ENCODE data around the gene PCNA. TPM values are rescaled to one million over a fixed set of nuclear protein-coding genes. Genes with fewer than 3 reads are reported as not detected.

Gene PCNA
- total and polyA plus RNA-seq, 10 donors, result 39.6 to 106 (median 52.0) TPM

GRCh38 chr20:5146099-5146668 is 26.4 kb upstream of the PCNA start:
- intact Hi-C loops (cut with DNase I; ENCODE audit: low total_unique reads), result no loop called here
- Histone ChIP-seq H3K9me3 (no peaks in the 10 kb centered on the region), H3K27me3 (replicated peaks in 1 of 7) (no peaks in the 10 kb centered on the region), H3K27ac (peak overlapping the region in 6 of 8 donors; percentile 17 to 88 (median 60)), H3K4me3 (peak overlapping the region in 1 of 8 donors; percentile 24), H3K4me1 (peaks cover 17 to 100% (median 68%) of the 10 kb centered on the region in 6 donors), H3K36me3 (no peaks in the 10 kb centered on the region)
- TF ChIP-seq POLR2A (IDR thresholded peaks at IDR 0.05) (no peak), CTCF (IDR thresholded peaks at IDR 0.05 in 8 of 11, conservative IDR thresholded peaks at IDR 0.05 in 3 of 11) (no peak), POLR2AphosphoS5 (IDR thresholded peaks at IDR 0.05) (no peak)
- DNase-seq, result no peak
- 56 to 81% (median 70%) methylated on average over 6 of the region's 6 CpGs for WGBS, 5 donors

- DNase-seq, result no peak
- intact Hi-C loops (cut with DNase I; ENCODE audit: low total_unique reads), result no loop called here
- no peaks in the 10 kb centered on the region for H3K36me3 ChIP-seq
- 59 to 79% (median 67%) methylated on average over 5 of the region's 5 CpGs for WGBS, 5 donors
- no peak for TF ChIP-seq CTCF (IDR thresholded peaks at IDR 0.05 in 8 of 11, conservative IDR thresholded peaks at IDR 0.05 in 3 of 11)
- TF ChIP-seq POLR2AphosphoS5 (IDR thresholded peaks at IDR 0.05), result no peak
- TF ChIP-seq POLR2A (IDR thresholded peaks at IDR 0.05), result no peak
- peak overlapping the region in 1 of 8 donors; percentile 24 for H3K4me3 ChIP-seq
- peak overlapping the region in 5 of 8 donors; percentile 44 to 88 (median 75) for H3K27ac ChIP-seq
- no peaks in the 10 kb centered on the region for H3K9me3 ChIP-seq
- H3K27me3 ChIP-seq (replicated peaks in 1 of 7), result no peaks in the 10 kb centered on the region
- H3K4me1 ChIP-seq, result peaks cover 17 to 100% (median 72%) of the 10 kb centered on the region in 6 donors
Observed at GRCh38 chr20:5145365-5146098, 25.8 kb upstream of the PCNA start.

GRCh38 chr20:5143851-5144250 is 24.1 kb upstream of the PCNA start:
- Histone ChIP-seq H3K9me3 (no peaks in the 10 kb centered on the region), H3K4me1 (peaks cover 17 to 91% (median 65%) of the 10 kb centered on the region in 6 donors), H3K4me3 (no peak overlapping the region), H3K27ac (peak overlapping the region in 6 of 8 donors; percentile 35 to 88 (median 61)), H3K36me3 (peaks cover 0 to 3% (median 0%) of the 10 kb centered on the region in 6 donors), H3K27me3 (replicated peaks in 1 of 7) (no peaks in the 10 kb centered on the region)
- no peak for DNase-seq
- WGBS, 5 donors, result 89 to 94% (median 90%) methylated on average over 5 of the region's 5 CpGs
- intact Hi-C loops (cut with DNase I; ENCODE audit: low total_unique reads), result no loop called here
- TF ChIP-seq CTCF (IDR thresholded peaks at IDR 0.05 in 8 of 11, conservative IDR thresholded peaks at IDR 0.05 in 3 of 11) (no peak), POLR2AphosphoS5 (IDR thresholded peaks at IDR 0.05) (no peak), POLR2A (IDR thresholded peaks at IDR 0.05) (no peak)

GRCh38 chr20:5141615-5142014 is 21.9 kb upstream of the PCNA start:
- Histone ChIP-seq H3K27me3 (replicated peaks in 1 of 7) (no peaks in the 10 kb centered on the region), H3K9me3 (no peaks in the 10 kb centered on the region), H3K36me3 (peaks cover 0 to 10% (median 0%) of the 10 kb centered on the region in 6 donors), H3K27ac (no peak overlapping the region), H3K4me1 (peaks cover 13 to 77% (median 51%) of the 10 kb centered on the region in 6 donors), H3K4me3 (no peak overlapping the region)
- TF ChIP-seq POLR2A (IDR thresholded peaks at IDR 0.05), result no peak
- no peak for TF ChIP-seq POLR2AphosphoS5 (IDR thresholded peaks at IDR 0.05)
- TF ChIP-seq CTCF (IDR thresholded peaks at IDR 0.05 in 8 of 11, conservative IDR thresholded peaks at IDR 0.05 in 3 of 11), result no peak
- DNase-seq, result no peak
- intact Hi-C loops (cut with DNase I; ENCODE audit: low total_unique reads), result no loop called here
- 68 to 85% (median 81%) methylated on average over 2 of the region's 2 CpGs for WGBS, 5 donors
